Breast epithelium (tissue), 3 donors: Measurements from ENCODE around the gene CAMTA1.

Source experiments
- POLR2AphosphoS5 ChIP-seq, 3 donors: sonication (generic); formaldehyde crosslinking; IDR thresholded peaks; one replicate each; pipeline ENCODE4 v1.6.1; 2017; ENCODE audit warnings: antibody characterized with exemption in 3 of 3
- TF ChIP-seq, protein P1 (sequence below), 3 donors: fragments of 450-650 bp; IDR thresholded peaks; one replicate each; pipeline ENCODE4 v1.5.1; 2016 to 2017; ENCODE audit warnings: antibody characterized with exemption in 3 of 3, mild to moderate bottlenecking in 3 of 3, moderate library complexity in 3 of 3

DNA sequence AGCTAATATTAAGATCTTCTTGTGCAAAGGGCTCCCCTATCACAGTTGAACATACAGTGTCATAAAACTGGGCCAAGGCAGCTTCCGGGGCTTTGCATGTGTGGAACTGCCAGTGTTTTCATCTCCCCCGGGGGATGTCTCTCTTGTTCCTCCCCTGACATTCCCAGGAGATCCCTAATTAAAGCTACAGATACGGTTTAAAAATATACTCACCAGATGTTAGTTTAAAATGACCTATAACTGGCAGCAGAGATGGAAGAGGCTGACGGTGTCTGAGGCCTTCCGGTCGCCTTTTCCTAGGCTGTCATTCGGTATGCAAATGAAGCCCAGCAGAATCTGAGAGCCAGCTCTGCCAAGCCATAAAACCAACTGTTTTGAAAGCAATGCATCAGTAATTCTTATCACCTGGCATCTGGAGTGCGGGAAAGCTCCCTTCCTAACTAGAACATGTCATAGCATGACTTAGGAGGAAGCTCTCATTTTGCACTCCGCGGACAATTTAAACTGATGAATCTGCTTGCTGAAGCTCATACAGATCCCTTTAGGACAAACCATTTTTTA lies 549.3 kb downstream of the CAMTA1 start:
- TF ChIP-seq, protein P1, sequence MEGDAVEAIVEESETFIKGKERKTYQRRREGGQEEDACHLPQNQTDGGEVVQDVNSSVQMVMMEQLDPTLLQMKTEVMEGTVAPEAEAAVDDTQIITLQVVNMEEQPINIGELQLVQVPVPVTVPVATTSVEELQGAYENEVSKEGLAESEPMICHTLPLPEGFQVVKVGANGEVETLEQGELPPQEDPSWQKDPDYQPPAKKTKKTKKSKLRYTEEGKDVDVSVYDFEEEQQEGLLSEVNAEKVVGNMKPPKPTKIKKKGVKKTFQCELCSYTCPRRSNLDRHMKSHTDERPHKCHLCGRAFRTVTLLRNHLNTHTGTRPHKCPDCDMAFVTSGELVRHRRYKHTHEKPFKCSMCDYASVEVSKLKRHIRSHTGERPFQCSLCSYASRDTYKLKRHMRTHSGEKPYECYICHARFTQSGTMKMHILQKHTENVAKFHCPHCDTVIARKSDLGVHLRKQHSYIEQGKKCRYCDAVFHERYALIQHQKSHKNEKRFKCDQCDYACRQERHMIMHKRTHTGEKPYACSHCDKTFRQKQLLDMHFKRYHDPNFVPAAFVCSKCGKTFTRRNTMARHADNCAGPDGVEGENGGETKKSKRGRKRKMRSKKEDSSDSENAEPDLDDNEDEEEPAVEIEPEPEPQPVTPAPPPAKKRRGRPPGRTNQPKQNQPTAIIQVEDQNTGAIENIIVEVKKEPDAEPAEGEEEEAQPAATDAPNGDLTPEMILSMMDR (IDR thresholded peaks at IDR 0.05) = no peak
- no peak for TF ChIP-seq POLR2AphosphoS5 (IDR thresholded peaks at IDR 0.05)
